Osteoblast (primary cell): Measurements from ENCODE around the gene RNU1-2. TPM values are rescaled to one million over a fixed set of nuclear protein-coding genes. Genes with fewer than 3 reads are reported as not detected.
"Not testable (repeated sequence)": the region's sequence is repeated elsewhere in the genome, so short reads cannot be mapped to it uniquely, and the experiment has no call there.

ENCODE experiments used
- DNase-seq: peaks from one replicate; pipeline ENCODE4 v3.0.0; 2011; ENCODE audit warnings: low spot score, mixed read lengths; ENCODE audit not compliant: insufficient read length; ENCODE audit errors: missing footprints
- H2AFZ ChIP-seq: 2 replicates; pipeline ENCODE4 v1.6.0; 2011; ENCODE audit warnings: mild to moderate bottlenecking, low read length
- H3K27ac ChIP-seq: 2 replicates; pipeline ENCODE4 v1.5.1; 2011; ENCODE audit warnings: mild to moderate bottlenecking, low read depth, low read length, moderate library complexity
- H3K27me3 ChIP-seq: 2 replicates; pipeline ENCODE4 v1.6.0; 2012; ENCODE audit warnings: mild to moderate bottlenecking, control low read depth, inconsistent platforms, low read length, moderate library complexity; ENCODE audit not compliant: insufficient read depth
- H3K36me3 ChIP-seq: 2 replicates; pipeline ENCODE4 v1.5.1; 2011; ENCODE audit warnings: mild to moderate bottlenecking, low read length, control low read depth, moderate library complexity; ENCODE audit not compliant: insufficient read depth
- H3K4me1 ChIP-seq: 2 replicates; pipeline ENCODE4 v1.5.1; 2011; ENCODE audit warnings: mild to moderate bottlenecking, low read length, control low read depth, moderate library complexity; ENCODE audit not compliant: insufficient read depth
- H3K4me2 ChIP-seq: 2 replicates; pipeline ENCODE4 v1.6.0; 2011; ENCODE audit warnings: mild to moderate bottlenecking, low read length; ENCODE audit not compliant: insufficient read depth
- H3K4me3 ChIP-seq: fragments of 200-600 bp; sonication (generic); 3 replicates; pipeline ENCODE4 v1.5.1; 2012; ENCODE audit warnings: mild to moderate bottlenecking, low read length, inconsistent platforms; ENCODE audit not compliant: insufficient read depth
- H3K79me2 ChIP-seq: 2 replicates; pipeline ENCODE4 v1.6.0; 2012; ENCODE audit warnings: mild to moderate bottlenecking, low read length, control low read depth, inconsistent platforms; ENCODE audit not compliant: insufficient read depth
- H3K9me3 ChIP-seq: 2 replicates; pipeline ENCODE4 v1.5.1; 2011; ENCODE audit warnings: low read depth, low read length, control low read depth
- H4K20me1 ChIP-seq: 2 replicates; pipeline ENCODE4 v1.6.0; 2012; ENCODE audit warnings: mild to moderate bottlenecking, low read length, control low read depth; ENCODE audit not compliant: insufficient read depth
- CTCF ChIP-seq: IDR thresholded peaks from 2 replicates; pipeline ENCODE4 v1.5.1; 2011; ENCODE audit warnings: mild to moderate bottlenecking, low read depth, low read length, moderate library complexity; ENCODE audit errors: extremely low read depth
- total RNA-seq: library from RNA; depleted of rRNA; stranded (reverse); fragments of >200 nt; gene quantifications from 2 replicates; pipeline ENCODE4 v1.2.3, GENCODE V29; 2012

RNU1-2 gene
- total RNA-seq, 1 donor: not detected

- H3K36me3 ChIP-seq: no peaks in the 10 kb centered on the region
- H2AFZ ChIP-seq: no peak overlapping the region
- no peak for TF ChIP-seq CTCF
- no peak overlapping the region for H3K4me2 ChIP-seq
- no peak overlapping the region for H3K27ac ChIP-seq
- H3K4me3 ChIP-seq: no peak overlapping the region
- H3K4me1 ChIP-seq: peaks cover 25% of the 10 kb centered on the region
- no peaks in the 10 kb centered on the region for H4K20me1 ChIP-seq
- H3K9me3 ChIP-seq: no peaks in the 10 kb centered on the region
- peak; percentile 21 for DNase-seq
- no peaks in the 10 kb centered on the region for H3K27me3 ChIP-seq
- H3K79me2 ChIP-seq: no peaks in the 10 kb centered on the region
Measured at GRCh38 chr1:16900751-16901150, 5.0 kb downstream of the RNU1-2 start.

- H4K20me1 ChIP-seq, H3K27me3 ChIP-seq, H2AFZ ChIP-seq, H3K9me3 ChIP-seq, H3K79me2 ChIP-seq, H3K4me2 ChIP-seq, DNase-seq, H3K4me3 ChIP-seq, H3K27ac ChIP-seq, H3K36me3 ChIP-seq: not testable (repeated sequence)
- peaks cover 27% of the 10 kb centered on the region for H3K4me1 ChIP-seq
Measured at GRCh38 chr1:16901371-16901770, 5.6 kb downstream of the RNU1-2 start.

- H3K4me2 ChIP-seq: peak overlapping the region; percentile 100
- no peaks in the 10 kb centered on the region for H3K79me2 ChIP-seq
- H2AFZ ChIP-seq: peak overlapping the region; percentile 66
- peak; percentile 18 for DNase-seq
- peaks cover 27% of the 10 kb centered on the region for H3K4me1 ChIP-seq
- H4K20me1 ChIP-seq: no peaks in the 10 kb centered on the region
- H3K4me3 ChIP-seq: peak overlapping the region; percentile 89
- H3K27ac ChIP-seq: peak overlapping the region; percentile 100
- no peaks in the 10 kb centered on the region for H3K36me3 ChIP-seq
- H3K27me3 ChIP-seq: no peaks in the 10 kb centered on the region
- H3K9me3 ChIP-seq: no peaks in the 10 kb centered on the region
- TF ChIP-seq CTCF: no peak
Measured at GRCh38 chr1:16903054-16903453, 7.3 kb downstream of the RNU1-2 start.

- Histone ChIP-seq H3K9me3 (no peaks in the 10 kb centered on the region), H3K4me2 (peak overlapping the region; percentile 100), H3K36me3 (no peaks in the 10 kb centered on the region), H2AFZ (peak overlapping the region; percentile 66), H3K4me3 (peak overlapping the region; percentile 89), H3K79me2 (no peaks in the 10 kb centered on the region), H4K20me1 (no peaks in the 10 kb centered on the region), H3K4me1 (peaks cover 27% of the 10 kb centered on the region), H3K27ac (peak overlapping the region; percentile 100), H3K27me3 (no peaks in the 10 kb centered on the region)
- TF ChIP-seq CTCF: no peak
- DNase-seq: peak; percentile 13
Measured at GRCh38 chr1:16903458-16903796, 7.6 kb downstream of the RNU1-2 start.
